GM21619 (cell line): Measurements from ENCODE around the gene ARMH2.
"Not testable (repeated sequence)": the region's sequence is repeated elsewhere in the genome, so short reads cannot be mapped to it uniquely, and the experiment has no call there.

Source experiments
- ATAC-seq: cut with Tn5 transposase; IDR thresholded peaks from one replicate; pipeline ENCODE4 v1.9.1; 2021; ENCODE audit not compliant: unreplicated experiment

Gene ARMH2

GRCh38 chr6:24765968-24766367 is 32.7 kb downstream of the ARMH2 start:
- ATAC-seq, result not testable (repeated sequence)

- not testable (repeated sequence) for ATAC-seq
Observed at GRCh38 chr6:24764833-24765828, 33.6 kb downstream of the ARMH2 start.

GRCh38 chr6:24763578-24763977 is 35.1 kb downstream of the ARMH2 start:
- no peak for ATAC-seq

GRCh38 chr6:24761851-24762250 is 36.9 kb downstream of the ARMH2 start:
- no peak for ATAC-seq

GRCh38 chr6:24761193-24761835 is 37.4 kb downstream of the ARMH2 start:
- no peak for ATAC-seq

- ATAC-seq, result no peak
Observed at GRCh38 chr6:24760210-24760609, 38.5 kb downstream of the ARMH2 start.

GRCh38 chr6:24759718-24760117 is 39.0 kb downstream of the ARMH2 start:
- ATAC-seq, result no peak

- ATAC-seq, result no peak
Observed at GRCh38 chr6:24757611-24758010, 41.1 kb downstream of the ARMH2 start.

GRCh38 chr6:24755279-24755678 is 43.4 kb downstream of the ARMH2 start:
- ATAC-seq, result no peak

GRCh38 chr6:24754378-24754777 is 44.3 kb downstream of the ARMH2 start:
- ATAC-seq, result not testable (repeated sequence)

- ATAC-seq, result no peak
Observed at GRCh38 chr6:24753545-24753944, 45.2 kb downstream of the ARMH2 start.

GRCh38 chr6:24752917-24753492 is 45.7 kb downstream of the ARMH2 start:
- no peak for ATAC-seq

- no peak for ATAC-seq
Observed at GRCh38 chr6:24752503-24752902, 46.2 kb downstream of the ARMH2 start.

GRCh38 chr6:24750878-24751277 is 47.8 kb downstream of the ARMH2 start:
- ATAC-seq, result not testable (repeated sequence)

- ATAC-seq, result no peak
Observed at GRCh38 chr6:24749297-24749696, 49.4 kb downstream of the ARMH2 start.
